SU-DHL-6 (cell line): ENCODE data around the gene FAF2.

Experiments
- EZH2phosphoT487 ChIP-seq: fragments of 200-600 bp; sonication (generic), shearing (Covaris generic); conservative IDR thresholded peaks from 2 replicates; pipeline ENCODE4 v1.6.1; 2018; ENCODE audit warnings: mild to moderate bottlenecking, antibody characterized with exemption, low read length, moderate library complexity, mixed read lengths
- TF ChIP-seq, protein P1 (sequence below): fragments of 200-600 bp; sonication (generic); IDR thresholded peaks from one replicate; pipeline ENCODE4 v1.5.1; 2017; ENCODE audit warnings: antibody characterized with exemption, mild to moderate bottlenecking, low read length, moderate library complexity; ENCODE audit not compliant: insufficient read depth, poor library complexity, severe bottlenecking

DNA sequence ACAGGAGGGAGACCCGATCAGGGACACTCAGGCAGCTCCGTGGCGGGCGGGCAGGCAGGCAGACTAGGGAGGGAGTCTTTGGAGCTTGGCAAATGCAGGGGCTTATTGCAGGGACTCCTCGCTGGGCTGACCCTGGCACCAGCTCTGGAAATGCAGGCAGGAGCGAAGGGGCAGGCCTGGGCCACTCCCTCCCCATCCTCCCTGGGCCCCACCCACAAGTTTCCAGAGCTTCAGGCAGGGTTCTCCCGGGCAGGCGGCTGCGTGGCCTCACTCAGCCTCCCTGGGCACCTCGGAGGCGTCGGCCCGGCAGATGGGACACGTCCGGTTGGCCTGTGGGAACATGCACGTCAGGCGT lies 80.6 kb downstream of the FAF2 start:
- TF ChIP-seq, protein P1, sequence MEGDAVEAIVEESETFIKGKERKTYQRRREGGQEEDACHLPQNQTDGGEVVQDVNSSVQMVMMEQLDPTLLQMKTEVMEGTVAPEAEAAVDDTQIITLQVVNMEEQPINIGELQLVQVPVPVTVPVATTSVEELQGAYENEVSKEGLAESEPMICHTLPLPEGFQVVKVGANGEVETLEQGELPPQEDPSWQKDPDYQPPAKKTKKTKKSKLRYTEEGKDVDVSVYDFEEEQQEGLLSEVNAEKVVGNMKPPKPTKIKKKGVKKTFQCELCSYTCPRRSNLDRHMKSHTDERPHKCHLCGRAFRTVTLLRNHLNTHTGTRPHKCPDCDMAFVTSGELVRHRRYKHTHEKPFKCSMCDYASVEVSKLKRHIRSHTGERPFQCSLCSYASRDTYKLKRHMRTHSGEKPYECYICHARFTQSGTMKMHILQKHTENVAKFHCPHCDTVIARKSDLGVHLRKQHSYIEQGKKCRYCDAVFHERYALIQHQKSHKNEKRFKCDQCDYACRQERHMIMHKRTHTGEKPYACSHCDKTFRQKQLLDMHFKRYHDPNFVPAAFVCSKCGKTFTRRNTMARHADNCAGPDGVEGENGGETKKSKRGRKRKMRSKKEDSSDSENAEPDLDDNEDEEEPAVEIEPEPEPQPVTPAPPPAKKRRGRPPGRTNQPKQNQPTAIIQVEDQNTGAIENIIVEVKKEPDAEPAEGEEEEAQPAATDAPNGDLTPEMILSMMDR = no peak
- no peak for TF ChIP-seq EZH2phosphoT487
